ENCODE data around the gene SPEF1. TPM values are rescaled to one million over a fixed set of nuclear protein-coding genes. Genes with fewer than 3 reads are reported as not detected.
"Not testable (repeated sequence)": the region's sequence is repeated elsewhere in the genome, so short reads cannot be mapped to it uniquely, and the experiment has no call there.

Gene SPEF1
- total RNA-seq, 1 donor from 2014 or later: not detected

DNA sequence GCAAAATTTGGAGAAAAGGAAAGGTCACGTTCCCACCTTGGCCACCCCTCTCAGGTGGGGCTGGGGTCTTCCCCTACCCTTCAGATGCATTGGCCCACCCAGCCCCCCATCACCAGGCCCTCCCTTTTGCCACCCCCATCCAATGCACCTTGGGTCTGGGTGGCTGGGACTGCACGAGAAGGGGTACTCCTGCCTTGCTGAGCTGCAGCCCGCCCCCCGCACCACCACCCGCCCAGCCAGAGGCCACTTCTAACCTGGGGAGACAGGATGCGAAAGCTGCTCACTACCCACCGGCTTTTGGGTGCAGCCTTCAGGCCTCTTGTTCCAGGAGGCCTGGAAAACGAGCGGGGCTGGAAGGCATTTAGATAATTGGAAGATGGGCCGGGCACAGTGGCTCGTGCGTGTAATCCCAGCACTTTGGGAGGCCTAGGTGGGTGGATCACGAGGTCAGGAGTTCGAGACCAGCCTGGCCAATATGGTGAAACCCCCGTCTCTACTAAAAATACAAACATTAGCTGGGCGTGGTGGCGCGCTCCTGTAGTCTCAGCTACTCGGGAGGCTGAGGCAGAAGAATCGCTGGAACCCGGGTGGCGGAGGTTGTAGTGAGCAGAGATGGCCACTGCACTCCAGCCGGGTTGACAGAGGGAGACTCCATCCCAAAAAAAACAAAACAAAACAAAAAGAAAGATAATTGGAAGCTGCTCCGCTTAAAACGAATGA lies 13.6 kb upstream of the SPEF1 start:
- intact Hi-C loops (cut with DNase I): no loop called here

GRCh38 chr20:3794168-3794567 lies 12.9 kb upstream of the SPEF1 start:
- DNase-seq (ENCODE audit: low spot score); intact Hi-C loops (cut with DNase I): not testable (repeated sequence)

More for the DNA sequence above, 13.6 kb upstream of the SPEF1 start:
- no peak for DNase-seq (ENCODE audit: low spot score)

DNA sequence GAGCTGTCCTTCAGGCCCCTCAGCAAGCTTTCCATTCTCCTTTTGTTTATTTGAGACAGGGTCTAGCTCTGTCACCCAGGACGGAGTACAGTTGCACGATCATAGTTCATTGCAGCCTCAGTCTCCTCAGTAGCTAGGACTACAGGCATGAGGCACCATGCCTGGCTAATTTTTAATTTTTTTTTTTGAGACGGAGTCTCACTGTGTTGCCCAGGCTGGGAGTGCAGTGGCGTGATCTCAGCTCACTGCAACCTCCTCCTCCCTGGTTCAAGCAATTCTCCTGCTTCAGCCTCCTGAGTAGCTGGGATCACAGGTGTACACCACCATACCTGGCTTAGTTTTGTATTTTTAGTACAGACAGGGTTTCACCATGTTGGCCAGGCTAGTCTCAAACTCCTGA lies 8.0 kb upstream of the SPEF1 start:
- not testable (repeated sequence) for DNase-seq (ENCODE audit: low spot score)
- intact Hi-C loops (cut with DNase I): loop anchor here (10.0 kb wide), 2 partner anchors 226 to 286 kb away; partner anchors contain the start of gene RNF24

DNA sequence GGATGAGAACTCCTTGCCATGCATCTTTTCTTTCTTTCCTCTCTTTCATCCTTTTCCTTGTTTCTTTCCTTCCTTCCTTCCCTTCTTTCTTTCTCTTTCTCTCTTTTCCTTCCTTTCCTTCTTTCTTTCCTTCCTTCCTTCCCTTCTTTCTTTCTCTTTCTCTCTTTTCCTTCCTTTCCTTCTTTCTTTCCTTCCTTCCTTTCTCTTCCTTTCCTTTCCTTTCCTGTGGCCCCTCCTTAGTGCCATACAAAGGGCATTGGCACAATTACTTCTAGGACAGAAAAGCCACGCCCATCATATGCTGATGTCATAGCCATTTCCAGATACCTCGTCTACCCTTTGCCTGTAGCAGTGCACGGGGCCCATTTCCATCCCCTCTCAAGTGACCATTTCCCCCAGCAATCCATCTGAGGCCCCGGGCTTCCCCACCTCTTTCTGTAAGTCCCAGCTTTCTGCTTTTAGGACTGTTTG lies 7.5 kb upstream of the SPEF1 start:
- no peak for DNase-seq (ENCODE audit: low spot score)
- intact Hi-C loops (cut with DNase I): loop anchor here (10.0 kb wide), 2 partner anchors 226 to 286 kb away; partner anchors contain the start of gene RNF24

DNA sequence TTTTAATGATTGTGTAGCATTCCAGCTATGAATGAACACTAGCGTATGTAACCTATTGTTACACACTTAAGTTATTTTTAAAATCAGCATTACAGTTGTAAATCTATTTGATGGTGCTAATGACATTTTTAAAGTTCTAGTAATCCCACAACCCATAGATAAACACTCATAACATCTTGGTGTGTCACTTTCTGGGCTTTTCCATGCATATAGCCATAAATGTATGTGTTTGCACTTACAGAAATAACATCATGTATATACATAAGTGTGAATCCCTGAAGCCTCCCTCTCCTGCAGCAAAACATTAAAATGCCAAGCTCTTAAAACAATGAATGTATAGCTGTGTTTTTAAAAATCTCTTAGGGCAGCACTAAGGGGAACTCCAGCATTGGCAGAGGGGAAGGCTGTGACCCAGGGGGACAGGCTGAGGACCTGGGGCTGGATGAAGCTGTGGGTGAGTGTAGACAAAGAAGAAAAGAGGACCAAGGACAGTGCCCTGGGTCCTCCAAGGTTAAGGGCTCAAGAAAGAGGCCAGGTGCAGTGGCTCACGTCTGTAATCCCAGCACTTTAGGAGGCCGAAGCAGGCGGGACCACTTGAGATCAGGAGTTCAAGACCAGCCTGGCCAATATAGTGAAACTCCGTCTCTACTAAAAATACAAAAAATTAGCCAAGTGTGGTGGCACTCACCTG lies 6.2 kb upstream of the SPEF1 start:
- intact Hi-C loops (cut with DNase I): loop anchor here (1.0 to 10.0 kb wide), 3 partner anchors 31 to 287 kb away; partner anchors contain the start of gene RNF24

GRCh38 chr20:3786665-3787323 lies 5.5 kb upstream of the SPEF1 start, which contains the start of gene CENPB:
CENPB (minus strand) TSS chr20:3786740; CDS start chr20:3786483, 257 bp downstream.
- peak; percentile 94 for DNase-seq (ENCODE audit: low spot score)
- intact Hi-C loops (cut with DNase I): loop anchor here (1.0 to 10.0 kb wide), 3 partner anchors 32 to 288 kb away; partner anchors contain the start of gene RNF24

More for the DNA sequence above, 6.2 kb upstream of the SPEF1 start:
- no peak for DNase-seq (ENCODE audit: low spot score)

DNA sequence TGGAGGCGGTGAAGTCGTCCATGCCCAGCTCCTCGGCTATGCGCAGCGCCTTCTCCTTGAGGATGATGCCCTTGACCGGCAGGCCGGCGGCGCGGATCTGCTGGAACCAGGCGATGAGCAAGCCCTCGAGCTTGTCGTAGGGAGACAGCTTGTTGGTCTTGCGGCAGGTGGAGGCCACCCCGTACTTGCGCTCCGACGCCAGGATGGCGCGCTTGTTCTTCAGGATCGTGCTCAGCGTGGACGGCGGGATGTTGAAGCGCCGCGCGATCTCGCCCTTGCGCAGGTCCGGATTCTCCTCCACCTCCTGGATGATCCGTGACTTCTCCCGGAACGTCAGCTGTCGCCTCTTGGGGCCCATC lies 4.9 kb upstream of the SPEF1 start:
- DNase-seq (ENCODE audit: low spot score): no peak
- intact Hi-C loops (cut with DNase I): loop anchor here (10.0 kb wide), 2 partner anchors 229 to 289 kb away; partner anchors contain the start of gene RNF24

- no peak for DNase-seq (ENCODE audit: low spot score)
Measured at GRCh38 chr20:3785240-3786125, 4.2 kb upstream of the SPEF1 start.

DNA sequence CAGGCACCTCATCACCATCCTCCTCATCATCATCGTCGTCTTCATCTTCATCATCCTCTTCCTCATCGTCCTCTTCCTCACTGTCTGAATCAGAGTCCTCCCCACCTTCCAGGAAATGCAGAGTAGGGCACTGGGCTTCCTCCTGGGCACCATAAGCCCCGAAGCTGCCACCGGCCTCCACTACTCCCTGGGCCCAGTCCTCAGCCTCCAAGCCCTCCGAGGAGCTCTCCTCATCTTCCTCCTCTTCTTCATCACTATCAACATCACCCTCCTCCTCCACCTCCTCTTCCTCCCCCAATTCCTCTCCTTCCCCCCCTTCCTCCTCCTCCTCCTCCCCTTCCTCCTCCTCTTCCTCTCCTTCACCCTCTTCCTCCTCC lies 3.6 kb upstream of the SPEF1 start:
- intact Hi-C loops (cut with DNase I): loop anchor here (5.0 to 10.0 kb wide), 3 partner anchors 68 to 290 kb away; partner anchors contain the start of gene RNF24
- DNase-seq (ENCODE audit: low spot score): no peak

More at GRCh38 chr20:3785240-3786125, 4.2 kb upstream of the SPEF1 start:
- intact Hi-C loops (cut with DNase I): loop anchor here (10.0 kb wide), 2 partner anchors 229 to 289 kb away; partner anchors contain the start of gene RNF24

DNA sequence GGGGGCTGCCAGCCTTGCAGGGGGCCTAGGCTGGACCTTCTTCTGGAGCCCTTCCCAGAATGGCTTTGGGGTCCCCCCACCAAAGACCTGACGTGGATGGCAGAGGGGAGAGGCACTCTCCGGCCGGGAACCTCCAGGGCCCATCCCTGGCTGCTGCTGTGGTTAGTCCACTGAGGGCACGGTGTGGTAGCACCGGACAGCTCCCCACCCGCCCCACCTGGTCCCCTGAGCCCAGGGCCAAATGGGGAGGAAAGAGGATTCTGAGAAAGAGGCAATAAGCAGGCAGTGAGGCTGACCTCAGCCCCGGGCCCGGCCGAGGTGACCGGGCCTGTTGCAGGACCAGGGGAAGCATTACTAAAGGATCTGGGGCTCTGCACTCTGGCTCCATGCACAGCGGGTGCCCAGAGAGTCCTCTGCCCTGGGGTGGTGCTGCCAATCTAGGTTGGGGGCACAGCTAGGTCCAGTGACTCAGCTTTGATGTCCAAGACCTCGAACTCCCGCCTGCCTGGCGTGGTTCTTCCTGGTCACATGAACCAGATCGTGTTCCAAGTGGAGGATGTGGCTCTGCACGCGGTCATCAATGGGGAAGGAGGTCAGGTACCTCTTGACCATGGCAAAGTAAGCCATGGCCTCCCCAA lies 3.1 kb upstream of the SPEF1 start:
- intact Hi-C loops (cut with DNase I): loop anchor here (5.0 to 10.0 kb wide), 3 partner anchors 67 to 290 kb away; partner anchors contain the start of gene RNF24
- no peak for DNase-seq (ENCODE audit: low spot score)

GRCh38 chr20:3783511-3784195 lies 2.4 kb upstream of the SPEF1 start:
- intact Hi-C loops (cut with DNase I): loop anchor here (5.0 to 10.0 kb wide), 3 partner anchors 66 to 291 kb away; partner anchors contain the start of gene RNF24
- no peak for DNase-seq (ENCODE audit: low spot score)

- intact Hi-C loops (cut with DNase I): loop anchor here (5.0 to 10.0 kb wide), 3 partner anchors 66 to 292 kb away; partner anchors contain the start of gene RNF24
- DNase-seq (ENCODE audit: low spot score): no peak
Measured at GRCh38 chr20:3783068-3783489, 1.8 kb upstream of the SPEF1 start.

DNA sequence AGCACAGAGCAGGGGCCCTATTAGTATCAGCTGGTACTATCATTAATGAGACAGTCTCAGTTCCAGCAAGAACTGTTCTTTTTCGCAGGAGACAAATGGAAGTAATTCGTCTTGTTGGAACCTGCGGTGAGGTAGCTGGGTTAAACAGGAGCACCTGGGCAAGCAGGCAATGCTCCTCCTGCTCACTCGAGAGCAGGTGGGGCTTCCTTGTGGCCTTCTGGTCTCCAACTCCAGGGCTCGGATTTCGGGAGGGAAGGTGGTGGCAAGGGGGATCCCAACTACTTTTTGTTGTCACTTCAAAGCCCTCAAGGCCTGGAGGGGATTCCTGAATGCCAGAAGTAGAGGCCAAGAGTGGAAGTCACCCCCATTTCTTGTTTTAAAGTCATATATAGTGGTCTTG lies 1.3 kb upstream of the SPEF1 start:
- no peak for DNase-seq (ENCODE audit: low spot score)
- intact Hi-C loops (cut with DNase I): loop anchor here (5.0 to 10.0 kb wide), 3 partner anchors 65 to 292 kb away; partner anchors contain the start of gene RNF24

- intact Hi-C loops (cut with DNase I): no loop called here
- DNase-seq (ENCODE audit: low spot score): no peak
Measured at GRCh38 chr20:3778976-3779375, 2.3 kb downstream of the SPEF1 start.

DNA sequence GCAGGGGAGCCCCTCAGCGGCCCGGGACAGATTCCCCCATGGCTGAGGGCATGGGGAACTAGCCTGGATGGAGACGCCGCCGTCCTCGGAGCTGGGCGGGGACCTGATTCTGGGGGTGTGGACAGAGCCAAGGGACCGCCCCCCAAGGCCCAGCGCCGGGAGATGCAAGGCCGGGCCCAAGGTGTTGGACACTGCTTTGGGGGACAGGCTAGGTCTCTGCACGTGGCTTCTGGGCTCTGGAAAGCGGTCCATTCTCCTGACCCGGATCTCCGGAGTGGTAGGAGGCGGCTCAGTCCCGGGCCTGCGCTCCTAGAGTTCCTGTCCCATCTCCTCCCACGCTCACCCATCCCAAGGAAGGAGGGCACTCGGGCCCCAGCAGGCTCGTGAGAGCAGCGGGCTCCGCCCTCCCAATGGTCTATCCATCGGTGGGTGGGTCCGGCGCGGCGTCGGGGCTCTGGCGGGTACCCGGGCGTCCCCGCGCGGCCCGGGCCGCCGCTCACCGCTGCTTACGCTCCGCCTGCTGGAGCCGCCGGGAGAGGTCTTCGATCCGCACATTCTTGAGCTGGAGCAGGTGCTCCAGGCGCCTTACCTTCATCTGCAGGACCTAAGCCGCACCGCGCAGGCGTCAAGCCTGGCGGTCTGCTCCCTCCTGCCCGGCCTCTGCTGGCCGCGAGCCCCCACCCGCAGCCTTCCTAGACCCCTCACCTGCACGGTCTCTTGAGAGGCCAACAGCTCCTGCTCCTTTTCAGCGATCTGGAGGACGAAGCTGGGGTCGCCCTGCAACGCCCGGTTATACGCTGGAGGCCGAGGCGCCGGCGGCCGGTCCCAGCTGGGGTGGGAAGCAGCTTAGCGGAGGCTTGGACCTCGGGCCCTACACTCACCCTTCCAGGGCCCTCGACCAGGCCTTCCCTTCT lies 3.3 kb downstream of the SPEF1 start:
- peak; percentile 90 for DNase-seq (ENCODE audit: low spot score)
- intact Hi-C loops (cut with DNase I): no loop called here

DNA sequence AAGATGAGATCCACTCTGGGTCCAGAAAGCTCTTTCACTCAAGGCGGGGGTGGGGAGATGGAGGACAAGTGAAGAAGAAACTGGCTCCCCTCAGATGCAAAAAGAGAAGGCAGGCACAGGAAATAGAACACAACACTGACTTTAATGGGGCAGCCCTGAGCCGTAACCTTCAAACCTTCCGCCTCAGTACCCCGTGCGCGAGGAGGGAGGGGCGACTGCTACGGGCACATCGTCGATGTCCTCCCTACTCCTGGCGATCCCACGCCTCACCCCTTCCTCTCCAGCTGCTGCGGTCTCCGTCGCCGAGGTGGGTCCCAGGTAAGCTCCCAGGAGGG lies 3.9 kb downstream of the SPEF1 start:
- no peak for DNase-seq (ENCODE audit: low spot score)
- intact Hi-C loops (cut with DNase I): no loop called here
